ENCODE measurements around the gene FAM117B.

FAM117B gene

GRCh38 chr2:202818321-202818720 is 183.6 kb downstream of the FAM117B start:
- no peak for FAIRE-seq

All from TTC549 (cell line).